HEK293 (cell line): Measurements from ENCODE around the gene SGO1.

Experiments used
- CTCF ChIP-seq: fragments of 450-650 bp; formaldehyde crosslinking; IDR thresholded peaks from 2 replicates; pipeline ENCODE4 v1.5.1; 2016; ENCODE audit warnings: missing biosample characterization, missing genetic modification characterization
- KLF16 ChIP-seq: fragments of 450-650 bp; formaldehyde crosslinking; IDR thresholded peaks from 2 replicates; pipeline ENCODE4 v1.5.1; 2017; ENCODE audit warnings: missing biosample characterization, missing genetic modification characterization
- MZF1 ChIP-seq: fragments of 450-650 bp; formaldehyde crosslinking; IDR thresholded peaks from 2 replicates; pipeline ENCODE4 v1.5.1; 2017; ENCODE audit warnings: missing biosample characterization, missing genetic modification characterization, borderline replicate concordance
- PRDM10 ChIP-seq: fragments of 450-650 bp; formaldehyde crosslinking; IDR thresholded peaks from 2 replicates; pipeline ENCODE4 v1.5.1; 2016; ENCODE audit warnings: missing biosample characterization, missing genetic modification characterization
- ZNF211 ChIP-seq: fragments of 450-650 bp; formaldehyde crosslinking; IDR thresholded peaks from 2 replicates; pipeline ENCODE4 v1.5.1; 2016; ENCODE audit warnings: low read depth, missing biosample characterization, missing genetic modification characterization
- ZNF214 ChIP-seq: fragments of 450-650 bp; formaldehyde crosslinking; IDR thresholded peaks from 2 replicates; pipeline ENCODE4 v1.5.1; 2017; ENCODE audit warnings: missing biosample characterization, mild to moderate bottlenecking, missing genetic modification characterization, borderline replicate concordance
- ZNF26 ChIP-seq: fragments of 450-650 bp; formaldehyde crosslinking; IDR thresholded peaks from 2 replicates; pipeline ENCODE4 v1.5.1; 2016; ENCODE audit warnings: missing biosample characterization, missing genetic modification characterization
- ZNF274 ChIP-seq, 2 experiments: fragments of 200-500 bp in 1 of 2; fragments of 450-650 bp in 1 of 2; sonication (Bioruptor generic) in 1 of 2; formaldehyde crosslinking in 1 of 2; IDR thresholded peaks; 2 replicates each; pipeline versions ENCODE4 v1.5.1 to v1.6.1; 2014 to 2016; ENCODE audit warnings: borderline replicate concordance in 1 of 2, inconsistent platforms in 1 of 2, low read length in 1 of 2, missing biosample characterization in 1 of 2, missing genetic modification characterization in 1 of 2
- ZNF311 ChIP-seq: fragments of 450-650 bp; formaldehyde crosslinking; IDR thresholded peaks from 2 replicates; pipeline ENCODE4 v1.5.1; 2017; ENCODE audit warnings: missing biosample characterization, missing genetic modification characterization, borderline replicate concordance

GRCh38 chr3:20232906-20233780, 47.1 kb upstream of the SGO1 start:
- TF ChIP-seq CTCF (tag by site-specific recombination): no peak
- no peak for TF ChIP-seq ZNF274 (IDR thresholded peaks at IDR 0.05; ENCODE audit: low read length)
- no peak for TF ChIP-seq ZNF274 (tag by site-specific recombination; IDR thresholded peaks at IDR 0.05; ENCODE audit: borderline replicate concordance)
- TF ChIP-seq PRDM10: no peak
- TF ChIP-seq ZNF26: no peak
- TF ChIP-seq ZNF214 (tag by site-specific recombination): no peak
- no peak for TF ChIP-seq ZNF311 (tag by site-specific recombination)
- no peak for TF ChIP-seq ZNF211 (tag by site-specific recombination)
- no peak for TF ChIP-seq KLF16 (tag by site-specific recombination)
- TF ChIP-seq MZF1 (tag by site-specific recombination): no peak
